Thymus (tissue), 11 donors: Measurements from ENCODE around the gene ATG7. TPM values are rescaled to one million over a fixed set of nuclear protein-coding genes. Genes with fewer than 3 reads are reported as not detected.

Experiments
- DNase-seq, 9 donors: peaks; one replicate each; pipeline ENCODE4 v3.0.0-alpha.2; 2013; ENCODE audit warnings: low spot score in 9 of 9, low read depth in 6 of 9, missing footprints in 1 of 9
- H3K27ac ChIP-seq, 2 donors: one replicate each; pipeline ENCODE4 v1.5.1; 2013; ENCODE audit warnings: control low read depth in 1 of 2, low read depth in 1 of 2, low read length in 1 of 2, mild to moderate bottlenecking in 1 of 2, moderate library complexity in 1 of 2
- H3K27me3 ChIP-seq, 2 donors: one replicate each; pipeline ENCODE4 v1.5.1; 2013; ENCODE audit warnings: low read length in 1 of 2; ENCODE audit not compliant: control insufficient read depth in 2 of 2, insufficient read depth in 1 of 2
- H3K36me3 ChIP-seq, 2 donors: one replicate each; pipeline ENCODE4 v1.5.1; 2013; ENCODE audit warnings: low read length in 1 of 2, mild to moderate bottlenecking in 1 of 2, moderate library complexity in 1 of 2; ENCODE audit not compliant: control insufficient read depth in 2 of 2, insufficient read depth in 2 of 2
- H3K4me1 ChIP-seq, 2 donors: one replicate each; pipeline ENCODE4 v1.5.1; 2013; ENCODE audit warnings: low read length in 2 of 2; ENCODE audit not compliant: control insufficient read depth in 2 of 2, insufficient read depth in 2 of 2
- H3K4me3 ChIP-seq, 2 donors: one replicate each; pipeline ENCODE4 v1.5.1; 2013; ENCODE audit warnings: low read length in 2 of 2, control low read depth in 1 of 2, mild to moderate bottlenecking in 1 of 2
- H3K9me3 ChIP-seq, 2 donors: one replicate each; pipeline ENCODE4 v1.5.1; 2013; ENCODE audit warnings: low read length in 1 of 2, mild to moderate bottlenecking in 1 of 2; ENCODE audit not compliant: control insufficient read depth in 2 of 2, insufficient read depth in 1 of 2
- WGBS: extraction: QIAGEN DNeasy Blood & Tissue Kit; methylation state at CpG from one replicate; pipeline ENCODE4 v1.1.7; 2013; 5-methylcytosine and 5-hydroxymethylcytosine counted together
- polyA plus RNA-seq: library from polyadenylated mRNA; stranded (reverse); fragments of 200-250 nt; gene quantifications from one replicate; pipeline ENCODE4 v1.2.3, GENCODE V29; 2013
- total RNA-seq: library from RNA; stranded (reverse); fragments of 120-200 nt; gene quantifications from one replicate; pipeline ENCODE4 v1.2.4, GENCODE V29; 2013
- donor health status: healthy.

The ATG7 gene
- total and polyA plus RNA-seq, 2 donors: 9.0 to 21.7 TPM

GRCh38 chr3:11430207-11430606 lies 158.0 kb downstream of the ATG7 start:
- no peaks in the 10 kb centered on the region for H3K4me1 ChIP-seq
- H3K27me3 ChIP-seq: no peaks in the 10 kb centered on the region
- no peaks in the 10 kb centered on the region for H3K9me3 ChIP-seq
- H3K27ac ChIP-seq: no peak overlapping the region
- H3K4me3 ChIP-seq: no peak overlapping the region
- H3K36me3 ChIP-seq: no peaks in the 10 kb centered on the region
- no peak for DNase-seq
- WGBS: 88% methylated on average over 6 of the region's 6 CpGs

GRCh38 chr3:11430624-11431023 lies 158.4 kb downstream of the ATG7 start:
- over 99% methylated on average over 2 of the region's 2 CpGs for WGBS
- DNase-seq: no peak
- H3K4me1 ChIP-seq: no peaks in the 10 kb centered on the region

GRCh38 chr3:11431319-11431718 lies 159.1 kb downstream of the ATG7 start:
- 97% methylated on average over 3 of the region's 3 CpGs for WGBS
- H3K4me1 ChIP-seq: no peaks in the 10 kb centered on the region
- no peaks in the 10 kb centered on the region for H3K9me3 ChIP-seq
- no peak overlapping the region for H3K4me3 ChIP-seq
- no peak overlapping the region for H3K27ac ChIP-seq
- H3K27me3 ChIP-seq: no peaks in the 10 kb centered on the region
- no peak for DNase-seq
- no peaks in the 10 kb centered on the region for H3K36me3 ChIP-seq

More at GRCh38 chr3:11430624-11431023, 158.4 kb downstream of the ATG7 start:
- Histone ChIP-seq H3K36me3 (no peaks in the 10 kb centered on the region), H3K27me3 (no peaks in the 10 kb centered on the region), H3K9me3 (no peaks in the 10 kb centered on the region), H3K4me3 (no peak overlapping the region), H3K27ac (no peak overlapping the region)

- H3K27me3 ChIP-seq: no peaks in the 10 kb centered on the region
- H3K36me3 ChIP-seq: no peaks in the 10 kb centered on the region
- no peaks in the 10 kb centered on the region for H3K4me1 ChIP-seq
- no peaks in the 10 kb centered on the region for H3K9me3 ChIP-seq
- no peak for DNase-seq
- WGBS: 95% methylated on average over 3 of the region's 3 CpGs
- H3K4me3 ChIP-seq: no peak overlapping the region
- H3K27ac ChIP-seq: peak overlapping the region; percentile 8 to 61
Observed at GRCh38 chr3:11434017-11434526, 161.9 kb downstream of the ATG7 start.

- no peaks in the 10 kb centered on the region for H3K4me1 ChIP-seq
- DNase-seq: no peak
- peak overlapping the region in 1 of 2 donors; percentile 61 for H3K27ac ChIP-seq
Observed at GRCh38 chr3:11434563-11435096, 162.4 kb downstream of the ATG7 start.

GRCh38 chr3:11435440-11436165 lies 163.4 kb downstream of the ATG7 start:
- Histone ChIP-seq H3K4me1 (no peaks in the 10 kb centered on the region), H3K9me3 (no peaks in the 10 kb centered on the region), H3K27ac (no peak overlapping the region), H3K4me3 (no peak overlapping the region), H3K36me3 (no peaks in the 10 kb centered on the region), H3K27me3 (no peaks in the 10 kb centered on the region)
- no peak for DNase-seq
- WGBS: 97% methylated on average over 7 of the region's 7 CpGs

More at GRCh38 chr3:11434563-11435096, 162.4 kb downstream of the ATG7 start:
- Histone ChIP-seq H3K36me3 (no peaks in the 10 kb centered on the region), H3K4me3 (no peak overlapping the region), H3K27me3 (no peaks in the 10 kb centered on the region), H3K9me3 (no peaks in the 10 kb centered on the region)
- 81% methylated on average over 6 of the region's 6 CpGs for WGBS

GRCh38 chr3:11436775-11437174 lies 164.6 kb downstream of the ATG7 start:
- no peaks in the 10 kb centered on the region for H3K27me3 ChIP-seq
- no peak for DNase-seq
- H3K4me1 ChIP-seq: no peaks in the 10 kb centered on the region
- H3K27ac ChIP-seq: no peak overlapping the region
- no peaks in the 10 kb centered on the region for H3K36me3 ChIP-seq
- no peaks in the 10 kb centered on the region for H3K9me3 ChIP-seq
- no peak overlapping the region for H3K4me3 ChIP-seq
- 97% methylated on average over 2 of the region's 2 CpGs for WGBS

GRCh38 chr3:11437506-11437905 lies 165.3 kb downstream of the ATG7 start:
- H3K27me3 ChIP-seq: no peaks in the 10 kb centered on the region
- no peak overlapping the region for H3K27ac ChIP-seq
- DNase-seq: no peak
- no peaks in the 10 kb centered on the region for H3K36me3 ChIP-seq
- H3K4me3 ChIP-seq: no peak overlapping the region
- WGBS: 98% methylated on average over 6 of the region's 6 CpGs
- H3K9me3 ChIP-seq: no peaks in the 10 kb centered on the region
- H3K4me1 ChIP-seq: no peaks in the 10 kb centered on the region

- Histone ChIP-seq H3K27ac (no peak overlapping the region), H3K4me1 (no peaks in the 10 kb centered on the region), H3K36me3 (no peaks in the 10 kb centered on the region), H3K27me3 (no peaks in the 10 kb centered on the region), H3K4me3 (no peak overlapping the region), H3K9me3 (no peaks in the 10 kb centered on the region)
- 93% methylated on average over 2 of the region's 2 CpGs for WGBS
- DNase-seq: no peak
Observed at GRCh38 chr3:11438646-11439045, 166.4 kb downstream of the ATG7 start.
